ENCODE data around the gene FAM3B. TPM values are rescaled to one million over a fixed set of nuclear protein-coding genes. Genes with fewer than 3 reads are reported as not detected.

FAM3B gene
- total RNA-seq, 2 experiments from 2014 or later = not detected

GRCh38 chr21:41367301-41367944 is 50.8 kb downstream of the FAM3B start:
- Mint-ChIP-seq H3K4me1 (peaks cover 69% of the 10 kb centered on the region), H3K27ac (peak overlapping the region; percentile 11), H3K36me3 (peaks cover 27% of the 10 kb centered on the region), H3K27me3 (no peaks in the 10 kb centered on the region), H3K9me3 (no peaks in the 10 kb centered on the region), H3K4me3 (no peak overlapping the region)
- DNase-seq = no peak

GRCh38 chr21:41367945-41368734 is 51.5 kb downstream of the FAM3B start:
- DNase-seq = no peak
- Mint-ChIP-seq H3K27me3 (no peaks in the 10 kb centered on the region), H3K36me3 (peaks cover 25% of the 10 kb centered on the region), H3K4me3 (no peak overlapping the region), H3K4me1 (peaks cover 70% of the 10 kb centered on the region), H3K9me3 (no peaks in the 10 kb centered on the region), H3K27ac (peak overlapping the region; percentile 90)

GRCh38 chr21:41368735-41369104 is 52.1 kb downstream of the FAM3B start:
- peak overlapping the region; percentile 75 for H3K4me3 Mint-ChIP-seq
- H3K27me3 Mint-ChIP-seq = no peaks in the 10 kb centered on the region
- peaks cover 65% of the 10 kb centered on the region for H3K4me1 Mint-ChIP-seq
- peaks cover 22% of the 10 kb centered on the region for H3K36me3 Mint-ChIP-seq
- peak overlapping the region; percentile 90 for H3K27ac Mint-ChIP-seq
- H3K9me3 Mint-ChIP-seq = no peaks in the 10 kb centered on the region
- no peak for DNase-seq

- H3K4me3 Mint-ChIP-seq = peak overlapping the region; percentile 75
- H3K4me1 Mint-ChIP-seq = peaks cover 59% of the 10 kb centered on the region
- peaks cover 22% of the 10 kb centered on the region for H3K36me3 Mint-ChIP-seq
- peak; percentile 49 for DNase-seq
- peak overlapping the region; percentile 90 for H3K27ac Mint-ChIP-seq
- H3K9me3 Mint-ChIP-seq = no peaks in the 10 kb centered on the region
- H3K27me3 Mint-ChIP-seq = no peaks in the 10 kb centered on the region
Measured at GRCh38 chr21:41369105-41369919, 52.7 kb downstream of the FAM3B start.

- Mint-ChIP-seq H3K9me3 (no peaks in the 10 kb centered on the region), H3K27me3 (no peaks in the 10 kb centered on the region), H3K4me1 (peaks cover 60% of the 10 kb centered on the region), H3K36me3 (peaks cover 18% of the 10 kb centered on the region), H3K4me3 (peak overlapping the region; percentile 75), H3K27ac (peak overlapping the region; percentile 90)
- peak; percentile 46 for DNase-seq
Measured at GRCh38 chr21:41369920-41370839, 53.6 kb downstream of the FAM3B start.

GRCh38 chr21:41370840-41371684 is 54.5 kb downstream of the FAM3B start:
- Mint-ChIP-seq H3K36me3 (peaks cover 11% of the 10 kb centered on the region), H3K4me3 (peak overlapping the region; percentile 75), H3K9me3 (no peaks in the 10 kb centered on the region), H3K4me1 (peaks cover 57% of the 10 kb centered on the region), H3K27me3 (no peaks in the 10 kb centered on the region), H3K27ac (peak overlapping the region; percentile 90)
- no peak for DNase-seq

- DNase-seq = no peak
- Mint-ChIP-seq H3K27ac (no peak overlapping the region), H3K4me1 (peaks cover 53% of the 10 kb centered on the region), H3K4me3 (peak overlapping the region; percentile 75), H3K27me3 (no peaks in the 10 kb centered on the region), H3K36me3 (peaks cover 11% of the 10 kb centered on the region), H3K9me3 (no peaks in the 10 kb centered on the region)
Measured at GRCh38 chr21:41371685-41372030, 55.1 kb downstream of the FAM3B start.

- no peak overlapping the region for H3K27ac Mint-ChIP-seq
- no peak overlapping the region for H3K4me3 Mint-ChIP-seq
- H3K4me1 Mint-ChIP-seq = peaks cover 44% of the 10 kb centered on the region
- H3K36me3 Mint-ChIP-seq = peaks cover 12% of the 10 kb centered on the region
- no peaks in the 10 kb centered on the region for H3K27me3 Mint-ChIP-seq
- H3K9me3 Mint-ChIP-seq = no peaks in the 10 kb centered on the region
- no peak for DNase-seq
Measured at GRCh38 chr21:41373253-41373652, 56.7 kb downstream of the FAM3B start.

- Mint-ChIP-seq H3K4me3 (no peak overlapping the region), H3K27ac (no peak overlapping the region), H3K36me3 (peaks cover 12% of the 10 kb centered on the region), H3K4me1 (peaks cover 40% of the 10 kb centered on the region), H3K9me3 (no peaks in the 10 kb centered on the region), H3K27me3 (no peaks in the 10 kb centered on the region)
- DNase-seq = no peak
Measured at GRCh38 chr21:41373763-41374162, 57.2 kb downstream of the FAM3B start.

- Mint-ChIP-seq H3K4me3 (no peak overlapping the region), H3K4me1 (peaks cover 36% of the 10 kb centered on the region), H3K36me3 (peaks cover 12% of the 10 kb centered on the region), H3K27ac (no peak overlapping the region), H3K27me3 (no peaks in the 10 kb centered on the region), H3K9me3 (no peaks in the 10 kb centered on the region)
- no peak for DNase-seq
Measured at GRCh38 chr21:41374177-41374712, 57.6 kb downstream of the FAM3B start.

GRCh38 chr21:41374867-41375533 is 58.4 kb downstream of the FAM3B start:
- peak overlapping the region; percentile 12 for H3K27ac Mint-ChIP-seq
- H3K36me3 Mint-ChIP-seq = peaks cover 12% of the 10 kb centered on the region
- no peaks in the 10 kb centered on the region for H3K9me3 Mint-ChIP-seq
- no peak overlapping the region for H3K4me3 Mint-ChIP-seq
- DNase-seq = no peak
- H3K27me3 Mint-ChIP-seq = no peaks in the 10 kb centered on the region
- peaks cover 32% of the 10 kb centered on the region for H3K4me1 Mint-ChIP-seq

GRCh38 chr21:41375875-41376274 is 59.3 kb downstream of the FAM3B start:
- DNase-seq = no peak

GRCh38 chr21:41377715-41378114 is 61.1 kb downstream of the FAM3B start:
- H3K36me3 Mint-ChIP-seq = peaks cover 11% of the 10 kb centered on the region
- no peak for DNase-seq
- no peaks in the 10 kb centered on the region for H3K27me3 Mint-ChIP-seq
- peaks cover 12% of the 10 kb centered on the region for H3K4me1 Mint-ChIP-seq
- no peak overlapping the region for H3K4me3 Mint-ChIP-seq
- H3K27ac Mint-ChIP-seq = no peak overlapping the region
- H3K9me3 Mint-ChIP-seq = no peaks in the 10 kb centered on the region

More at GRCh38 chr21:41375875-41376274, 59.3 kb downstream of the FAM3B start:
- Mint-ChIP-seq H3K27ac (no peak overlapping the region), H3K9me3 (no peaks in the 10 kb centered on the region), H3K36me3 (peaks cover 11% of the 10 kb centered on the region), H3K4me1 (peaks cover 23% of the 10 kb centered on the region), H3K27me3 (no peaks in the 10 kb centered on the region), H3K4me3 (no peak overlapping the region)

Data from activated naive CD8-positive, alpha-beta T cell treated with anti-CD3 and anti-CD28 coated beads for 36 hours (primary cell).